GM18511 (cell line): ENCODE measurements around the gene GAST.
A peak's percentile ranks its signal among the peaks of the same experiment; 100 is the strongest.
"Not testable (repeated sequence)": the region's sequence is repeated elsewhere in the genome, so short reads cannot be mapped to it uniquely, and the experiment has no call there.

Experiments
- ATAC-seq: cut with Tn5 transposase; IDR thresholded peaks from one replicate; pipeline ENCODE4 v1.9.1; 2021; ENCODE audit warnings: mild to moderate bottlenecking, moderate library complexity; ENCODE audit not compliant: unreplicated experiment

Gene GAST

DNA sequence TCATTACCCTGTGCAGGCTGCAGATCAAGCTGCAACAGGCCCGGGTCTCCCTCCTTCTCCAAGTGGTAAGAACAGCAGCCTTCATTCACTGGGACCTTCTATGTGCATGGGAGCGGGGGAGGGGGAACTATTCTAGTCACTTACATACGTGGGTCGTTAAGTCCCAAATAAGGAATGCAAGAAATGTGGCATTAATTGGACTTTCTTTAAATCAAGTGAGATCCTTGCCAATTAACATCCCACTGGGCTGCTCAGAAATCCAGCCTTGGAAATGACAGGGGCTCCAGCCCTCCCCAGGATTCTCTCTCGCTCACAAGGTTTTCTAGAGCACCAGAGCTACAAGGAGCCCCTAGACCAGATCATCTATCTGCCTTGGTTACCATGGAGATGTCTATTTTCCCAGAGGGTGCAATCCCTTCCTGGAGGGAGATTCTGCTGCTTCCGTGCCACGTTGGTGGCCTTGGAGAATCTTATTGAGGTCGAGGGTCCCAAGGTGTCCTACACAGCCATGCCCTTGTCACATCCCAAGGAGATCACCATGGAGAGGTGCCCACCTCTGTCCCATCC lies 28.6 kb upstream of the GAST start:
- no peak for ATAC-seq

DNA sequence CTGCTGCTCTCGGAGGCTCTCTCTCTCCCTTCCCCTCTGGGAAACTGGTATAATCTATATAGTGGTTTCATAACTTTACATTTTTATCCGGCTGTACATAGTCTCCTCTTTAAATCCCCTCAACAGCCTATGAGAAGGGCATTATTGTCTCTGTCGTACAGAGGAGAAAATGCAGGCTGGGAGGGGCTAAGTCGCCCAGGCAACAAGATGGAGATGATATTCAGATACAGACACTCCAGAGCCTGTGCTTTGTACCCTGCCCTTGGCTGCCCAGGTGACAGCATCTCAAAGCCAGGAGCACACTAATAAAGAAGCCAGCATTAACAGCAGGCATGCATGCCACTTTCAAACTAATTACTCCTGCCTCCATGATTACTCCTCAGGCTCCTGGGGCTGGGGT lies 28.1 kb upstream of the GAST start:
- no peak for ATAC-seq

DNA sequence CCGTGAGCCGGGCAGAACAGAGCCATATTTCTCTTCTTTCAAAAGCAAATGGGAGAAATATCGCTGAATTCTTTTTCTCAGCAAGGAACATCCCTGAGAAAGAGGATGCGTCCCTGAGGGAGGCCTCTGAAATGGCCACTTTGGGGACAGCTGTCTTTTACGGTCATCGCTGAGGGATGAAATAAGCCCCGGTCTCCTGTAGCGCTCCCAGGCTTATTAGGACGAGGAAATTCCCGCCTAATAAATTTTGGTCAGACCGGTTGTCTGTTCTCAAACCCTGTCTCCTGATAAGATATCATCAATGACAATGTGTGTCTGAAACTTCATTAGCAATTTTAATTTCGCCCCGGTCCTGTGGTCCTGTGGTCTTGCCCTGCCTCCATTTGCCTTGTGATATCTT lies 26.4 kb upstream of the GAST start:
- not testable (repeated sequence) for ATAC-seq

DNA sequence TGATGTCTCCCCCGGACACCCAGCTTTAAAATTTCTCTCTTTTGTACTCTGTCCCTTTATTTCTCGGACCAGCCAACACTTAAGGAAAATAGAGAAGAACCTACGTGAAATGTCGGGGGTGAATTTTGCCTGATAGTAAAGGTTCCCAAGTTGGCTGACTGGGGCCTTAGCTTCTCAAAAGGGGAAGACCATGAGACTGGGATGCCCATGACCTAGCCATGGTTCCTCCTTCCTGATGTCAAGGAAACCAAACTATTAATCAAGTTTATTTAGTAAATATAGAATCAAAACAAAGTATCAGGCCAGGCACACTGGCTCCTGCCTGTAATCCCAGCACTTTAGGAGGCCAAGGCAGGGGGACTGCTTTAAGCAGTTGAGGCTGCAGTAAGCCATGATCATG lies 25.9 kb upstream of the GAST start:
- ATAC-seq: no peak

DNA sequence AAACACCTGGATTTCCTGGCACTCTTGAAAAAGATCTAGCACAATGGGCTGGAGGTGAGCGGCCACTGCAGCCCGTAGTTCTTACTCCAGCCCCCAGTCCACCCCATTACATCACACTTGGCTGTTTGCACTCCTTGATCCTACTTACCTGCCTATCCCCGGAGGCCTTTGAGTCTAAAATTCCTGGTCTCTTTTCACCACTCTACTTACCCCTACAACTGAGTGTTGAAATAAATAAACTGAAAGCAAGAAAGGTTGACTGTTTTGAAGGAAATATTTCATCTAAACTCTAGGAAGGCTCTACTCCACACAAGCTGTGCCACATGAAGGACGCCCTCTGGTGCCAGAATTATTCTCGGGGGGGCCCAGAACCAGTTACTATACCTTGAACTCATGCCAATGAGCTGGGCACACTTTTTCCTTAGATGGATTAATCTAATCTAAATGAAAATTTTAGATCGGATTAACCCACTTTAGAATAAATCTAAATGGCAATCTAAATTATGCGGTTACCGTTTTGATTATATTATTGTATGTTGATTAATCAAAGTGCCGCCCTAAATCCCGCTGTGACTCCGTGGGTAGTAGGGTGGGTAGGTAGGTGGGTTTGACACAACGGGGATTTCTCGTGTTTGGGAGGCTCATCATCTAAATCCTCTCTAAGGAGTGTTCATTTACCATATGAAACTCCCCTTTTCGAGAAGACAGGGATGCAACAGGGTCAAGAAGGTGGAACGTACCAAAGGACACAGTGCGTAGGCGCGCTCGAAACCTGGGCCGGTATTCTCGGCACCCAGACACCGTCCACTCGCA lies 24.1 kb upstream of the GAST start:
- peak; percentile 21 for ATAC-seq

DNA sequence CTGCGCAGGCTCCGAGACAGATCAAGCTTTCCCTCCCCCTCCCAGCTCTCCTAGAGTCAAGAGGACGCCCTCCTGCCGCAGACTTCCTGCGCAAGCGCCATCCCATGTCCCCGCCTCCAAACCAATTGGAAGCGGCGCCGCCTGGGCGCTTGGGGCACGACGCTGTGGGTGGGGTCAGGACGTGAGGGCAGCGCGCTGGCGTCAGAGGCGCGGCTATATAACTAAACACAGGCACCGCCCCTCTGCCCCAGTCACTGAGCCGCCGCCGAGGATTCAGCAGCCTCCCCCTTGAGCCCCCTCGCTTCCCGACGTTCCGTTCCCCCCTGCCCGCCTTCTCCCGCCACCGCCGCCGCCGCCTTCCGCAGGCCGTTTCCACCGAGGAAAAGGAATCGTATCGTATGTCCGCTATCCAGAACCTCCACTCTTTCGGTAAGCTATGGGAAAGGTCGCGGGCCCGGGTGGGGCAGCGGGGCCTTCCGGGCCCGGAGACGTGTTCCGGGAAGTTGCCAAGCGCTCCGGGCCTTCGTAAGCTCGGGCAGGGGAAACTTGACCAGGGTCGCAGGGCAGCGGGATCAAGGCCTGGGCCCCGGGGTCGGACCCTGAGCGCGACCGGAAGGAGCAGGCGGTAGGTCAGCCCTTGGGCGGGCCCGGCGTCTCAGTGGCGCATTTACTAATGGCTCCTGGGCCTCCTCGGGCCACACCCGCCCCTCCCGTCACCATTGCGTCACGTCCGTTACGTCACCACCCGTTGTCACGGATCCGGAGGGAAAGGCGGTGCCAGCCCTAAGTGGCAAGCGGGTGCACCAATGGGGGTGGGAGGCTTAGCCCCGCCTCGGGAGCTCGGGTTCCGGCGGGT lies 23.3 kb upstream of the GAST start, which contains the start of gene EIF1:
EIF1 (plus strand) TSS at position 245 of the 856 bp plus-strand sequence; CDS start at position 399, 154 bp downstream.
- peak; percentile 72 for ATAC-seq

DNA sequence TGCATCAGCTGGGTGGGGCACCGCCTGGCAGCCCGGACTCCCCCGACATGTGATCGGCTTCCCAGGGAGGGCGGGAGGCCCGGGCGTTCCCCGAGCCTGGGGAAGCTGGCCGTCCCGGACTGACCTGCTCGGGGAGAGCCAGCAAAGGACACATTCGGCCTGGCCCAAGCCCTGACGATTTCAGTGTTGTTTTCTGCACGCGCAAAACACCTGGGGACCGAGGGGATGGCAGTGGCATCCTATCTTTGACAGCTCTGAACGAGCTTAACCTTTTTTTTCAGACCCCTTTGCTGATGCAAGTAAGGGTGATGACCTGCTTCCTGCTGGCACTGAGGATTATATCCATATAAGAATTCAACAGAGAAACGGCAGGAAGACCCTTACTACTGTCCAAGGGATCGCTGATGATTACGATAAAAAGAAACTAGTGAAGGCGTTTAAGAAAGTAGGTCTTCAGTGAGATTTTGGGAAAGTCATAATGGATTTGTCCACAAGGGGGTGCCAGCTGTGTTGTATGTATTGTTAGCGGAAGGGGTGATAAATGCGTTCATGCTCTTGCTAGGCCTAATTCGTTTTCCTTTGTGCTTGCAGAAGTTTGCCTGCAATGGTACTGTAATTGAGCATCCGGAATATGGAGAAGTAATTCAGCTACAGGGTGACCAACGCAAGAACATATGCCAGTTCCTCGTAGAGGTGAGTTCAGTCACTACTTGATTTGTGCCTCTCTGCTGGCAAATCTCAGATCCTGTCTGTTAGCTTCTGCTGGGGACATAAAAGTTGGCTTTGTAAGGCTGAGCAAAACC lies 22.4 kb upstream of the GAST start:
- ATAC-seq: no peak

DNA sequence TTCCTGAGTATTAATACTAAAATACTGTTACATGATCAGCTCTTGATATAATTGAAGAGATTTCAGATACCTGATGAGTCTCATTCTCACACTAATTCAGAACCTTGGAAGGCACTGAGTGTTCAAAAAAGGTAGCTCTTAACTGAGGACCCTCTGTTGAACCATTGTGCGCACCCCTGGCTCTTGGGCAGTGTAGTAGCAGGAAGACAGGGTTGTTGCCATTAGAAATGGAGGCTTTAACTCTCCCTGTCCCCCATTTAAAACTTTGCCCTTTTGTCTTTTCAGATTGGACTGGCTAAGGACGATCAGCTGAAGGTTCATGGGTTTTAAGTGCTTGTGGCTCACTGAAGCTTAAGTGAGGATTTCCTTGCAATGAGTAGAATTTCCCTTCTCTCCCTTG lies 21.6 kb upstream of the GAST start:
- no peak for ATAC-seq

DNA sequence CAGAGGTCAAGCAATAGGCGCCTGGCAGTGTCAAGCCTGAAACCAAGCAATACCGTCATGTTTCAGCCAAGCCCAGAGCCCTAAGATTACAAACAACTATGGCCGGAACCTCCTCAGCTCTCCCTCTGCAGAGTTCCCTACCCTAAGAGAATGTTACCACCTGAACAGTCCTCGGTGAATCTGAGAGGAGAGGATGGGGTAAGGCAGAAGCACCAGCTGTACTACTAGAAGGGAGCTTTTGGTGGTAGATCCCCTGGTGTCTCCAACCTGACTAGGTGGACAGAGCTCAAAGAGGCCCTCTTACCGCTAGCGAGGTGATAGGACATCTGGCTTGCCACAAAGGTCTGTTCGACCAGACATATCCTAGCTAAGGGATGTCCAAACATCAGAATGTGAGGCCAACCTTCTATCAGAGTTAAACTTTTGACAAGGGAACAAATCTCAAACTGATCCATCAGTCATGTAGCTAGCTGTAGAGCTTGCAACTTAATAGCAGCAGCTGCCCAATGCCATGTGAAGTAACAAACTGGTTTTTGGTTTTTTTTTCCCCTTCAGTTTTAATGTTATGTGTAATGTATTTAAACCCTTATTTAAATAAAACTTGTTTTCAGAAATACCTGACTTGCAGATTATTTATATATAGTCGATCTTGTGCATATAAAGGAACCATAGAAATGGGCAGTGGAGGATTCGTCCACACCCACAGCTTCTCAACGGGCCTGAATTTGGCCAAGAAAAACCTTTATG lies 20.9 kb upstream of the GAST start:
- ATAC-seq: no peak

DNA sequence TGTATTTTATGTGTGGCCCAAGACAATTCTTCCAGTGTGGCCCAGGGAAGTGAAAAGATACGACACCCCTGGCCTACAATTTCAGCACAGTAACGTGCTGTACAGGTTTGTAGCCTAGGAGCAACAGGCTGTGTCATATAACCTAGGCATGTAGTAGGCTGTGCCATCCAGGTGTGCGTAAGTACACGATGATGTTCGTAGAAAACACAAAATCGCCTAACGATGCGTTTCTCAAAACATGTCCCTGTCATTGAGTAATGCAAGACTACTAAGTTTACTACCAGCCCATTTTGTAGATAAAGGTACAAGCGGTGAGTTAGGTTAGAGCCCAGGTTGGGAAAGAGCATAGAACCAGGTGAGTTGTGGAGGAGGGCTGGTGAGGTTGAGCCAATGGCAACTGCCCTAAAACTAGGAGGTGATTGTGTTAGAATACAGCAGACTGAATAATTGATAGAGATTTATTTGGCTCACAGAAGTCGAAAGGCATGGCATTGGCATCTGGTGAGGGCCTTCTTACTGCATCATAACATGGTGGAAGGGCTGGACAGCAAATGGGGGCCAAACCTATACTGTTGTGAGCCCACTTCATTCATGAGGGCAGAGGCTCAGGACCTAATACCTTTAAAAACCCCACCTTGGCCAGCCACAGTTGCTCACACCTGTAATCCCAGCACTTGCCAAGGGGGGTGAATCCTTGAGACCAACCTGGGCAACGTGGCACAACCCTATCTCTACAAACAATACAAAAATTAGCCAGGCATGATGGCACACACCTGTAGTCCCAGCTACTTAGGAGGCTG lies 19.2 kb upstream of the GAST start:
- ATAC-seq: no peak

DNA sequence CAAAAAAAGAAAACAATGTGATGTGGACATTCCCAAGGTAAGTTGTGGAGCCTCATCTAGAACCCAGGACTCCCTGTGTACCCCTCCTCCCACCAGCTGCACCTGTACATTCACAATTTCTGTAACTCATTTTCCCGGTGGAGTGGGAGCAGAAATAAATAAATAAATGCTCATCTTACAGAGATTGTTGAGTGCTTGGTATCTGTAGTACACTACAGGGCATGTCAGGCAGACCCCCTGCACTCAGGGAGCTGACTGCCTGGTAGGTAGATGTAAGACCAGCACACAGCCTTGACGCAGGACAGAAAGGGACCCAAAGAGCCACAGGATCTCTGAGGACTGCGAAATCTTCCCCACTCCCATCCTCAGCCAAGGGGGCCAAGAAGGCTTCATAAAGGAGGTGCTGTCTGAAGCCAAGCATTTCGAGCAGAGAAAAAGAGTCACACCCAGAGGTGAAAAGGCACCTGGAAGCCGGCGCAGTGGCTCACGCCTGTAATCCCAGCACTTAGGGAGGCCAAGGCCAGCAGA lies 16.9 kb upstream of the GAST start:
- ATAC-seq: no peak

DNA sequence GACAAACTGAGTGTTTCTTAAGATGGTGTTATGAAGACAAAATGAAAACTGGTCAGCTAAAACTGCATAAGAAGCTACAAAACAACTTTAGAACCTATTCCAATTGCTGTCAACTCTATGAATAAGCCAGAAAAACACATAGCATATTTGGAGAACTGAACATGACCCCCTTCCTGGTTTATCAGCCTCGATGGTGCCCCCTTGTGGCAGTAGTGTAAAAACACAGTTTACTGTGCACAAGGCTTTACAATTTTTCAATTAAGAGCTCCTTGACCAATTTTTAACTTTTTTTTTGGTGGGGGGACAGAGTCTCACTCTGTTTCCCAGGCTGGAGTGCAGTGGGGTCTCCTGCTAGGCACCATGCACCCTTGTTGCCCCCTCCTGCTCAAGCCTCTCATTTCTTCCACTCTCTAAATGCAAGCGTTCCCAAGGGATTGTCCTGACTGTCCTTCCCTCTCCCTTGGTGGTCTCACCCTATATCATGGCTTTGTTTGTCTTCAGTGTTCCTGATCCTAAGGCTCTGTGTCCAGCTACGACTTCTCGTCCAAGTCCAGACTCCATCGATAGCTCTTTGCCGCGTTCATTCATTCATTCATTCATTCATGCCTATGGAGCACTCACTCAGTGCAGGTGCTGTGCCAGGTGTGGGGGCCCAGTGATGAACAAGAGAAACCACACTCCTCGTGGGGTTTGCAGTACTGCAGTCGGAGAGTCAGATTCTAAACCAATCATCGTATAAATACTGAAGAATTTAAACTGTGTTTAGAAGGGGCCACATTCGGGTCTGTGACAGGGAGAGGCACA lies 16.0 kb upstream of the GAST start:
- ATAC-seq: no peak

DNA sequence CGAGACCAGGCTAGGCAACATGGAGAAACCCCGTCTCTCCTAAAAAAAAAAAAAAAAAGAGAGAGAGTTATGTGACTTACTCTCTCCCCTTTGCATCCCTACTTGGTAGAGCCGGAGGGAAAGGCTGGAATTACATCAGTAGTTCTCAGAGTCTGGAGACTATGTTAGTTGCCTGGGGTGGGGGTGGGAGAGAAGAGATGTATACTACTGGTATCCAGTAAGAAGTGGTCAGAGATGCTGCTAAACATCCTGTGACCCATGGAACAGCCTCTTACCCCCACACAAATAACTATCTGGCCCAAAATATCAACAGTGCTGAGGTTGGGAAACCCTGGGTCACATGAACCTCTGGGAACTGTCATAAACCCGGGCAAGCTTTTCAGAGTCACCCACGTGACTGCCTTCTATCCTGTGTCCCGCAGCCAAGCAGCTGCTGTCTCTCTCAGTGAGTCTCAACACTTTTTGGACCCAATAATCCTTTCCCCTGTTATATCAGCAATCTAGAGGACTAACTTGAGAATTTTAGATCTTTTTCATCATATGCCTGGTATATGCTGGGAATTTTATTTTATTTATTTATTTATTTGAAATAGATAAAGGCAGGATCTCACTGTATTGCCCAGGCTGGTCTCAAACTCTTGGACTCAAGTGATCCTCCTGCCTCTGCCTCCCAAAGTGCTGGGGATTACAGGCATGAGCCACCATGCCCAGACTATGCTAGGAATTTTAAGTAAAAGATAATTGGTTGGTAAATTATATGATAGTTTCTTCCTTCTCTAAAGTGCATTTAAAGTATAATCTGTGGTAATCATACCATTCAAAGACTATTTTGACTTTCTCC lies 14.8 kb upstream of the GAST start:
- no peak for ATAC-seq

DNA sequence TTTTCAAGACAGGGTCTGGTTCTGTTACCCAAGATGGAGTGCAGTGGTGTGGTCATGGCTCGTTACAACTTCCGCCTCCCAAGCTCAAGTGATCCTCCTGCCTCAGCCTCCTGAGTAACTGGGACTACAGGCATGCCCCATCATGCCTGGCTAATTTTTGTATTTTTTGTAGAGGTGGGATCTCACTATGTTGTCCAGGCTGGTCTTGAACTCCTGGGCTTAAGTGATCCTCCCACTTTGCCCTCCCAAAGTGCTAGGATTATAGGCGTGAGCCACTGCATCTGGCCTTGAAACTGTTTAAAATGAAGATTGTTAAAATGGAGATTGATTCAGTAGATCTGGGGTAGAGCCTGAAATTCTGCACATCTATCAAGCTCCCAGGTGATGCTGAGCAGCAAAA lies 11.3 kb upstream of the GAST start:
- ATAC-seq: not testable (repeated sequence)

DNA sequence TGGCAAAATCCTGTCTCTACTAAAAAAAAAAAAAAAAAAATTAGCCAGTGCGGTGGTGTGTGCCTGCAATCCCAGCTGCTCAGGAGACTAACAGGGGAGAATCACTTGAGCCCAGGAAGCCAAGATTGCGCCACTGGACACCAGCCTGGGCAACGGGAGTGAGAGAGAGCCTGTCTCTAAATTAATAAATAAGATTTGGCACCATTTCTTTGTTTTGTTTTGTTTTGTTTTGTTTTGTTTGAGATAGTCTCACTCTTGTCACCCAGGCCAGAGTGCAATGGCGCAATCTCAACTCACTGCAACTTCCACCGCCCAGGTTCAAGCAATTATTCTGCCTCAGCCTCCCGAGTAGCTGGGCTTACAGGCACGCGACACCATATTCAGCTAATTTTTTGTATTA lies 9.4 kb upstream of the GAST start:
- no peak for ATAC-seq

DNA sequence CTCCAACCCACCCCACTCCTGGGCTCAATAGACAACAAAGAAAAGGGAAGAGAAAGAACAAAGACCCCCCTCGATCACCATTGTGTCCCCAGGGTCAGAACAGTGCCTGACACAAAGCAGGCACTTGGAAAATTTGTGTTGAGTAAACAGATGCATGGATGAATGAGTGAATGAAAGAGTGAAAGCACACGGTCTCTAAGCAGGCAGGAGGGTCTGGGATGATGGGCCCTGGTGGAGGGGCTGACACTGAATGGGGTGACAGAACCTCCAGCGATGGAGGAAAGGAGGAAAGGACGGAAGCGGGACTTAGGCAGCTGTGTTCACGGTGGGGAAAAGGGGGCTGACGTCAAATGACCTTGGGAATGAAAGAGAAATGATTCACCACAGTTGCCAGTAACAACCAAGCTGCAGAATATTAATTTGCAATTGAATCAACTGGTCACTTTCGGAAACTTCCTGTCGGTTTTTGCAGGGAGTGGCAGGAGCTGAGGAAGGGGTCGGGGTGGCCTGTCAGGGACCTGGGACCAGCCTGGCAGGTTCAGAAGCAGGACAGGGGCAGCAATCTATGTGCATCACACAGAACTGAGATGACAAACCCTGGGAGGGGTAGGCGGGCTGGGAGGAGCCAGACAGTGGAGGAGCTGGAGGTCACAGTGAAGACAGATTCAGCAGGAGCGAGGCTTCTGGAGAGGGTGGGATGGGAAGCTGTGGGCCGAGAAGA lies 6.7 kb upstream of the GAST start:
- no peak for ATAC-seq
